K562 (cell line): Measurements from ENCODE around the gene SCAMP2. TPM values are rescaled to one million over a fixed set of nuclear protein-coding genes. Genes with fewer than 3 reads are reported as not detected.
A peak's percentile ranks its signal among the peaks of the same experiment; 100 is the strongest.

Experiments used
- BRD9 ChIP-seq: fragments of 450-650 bp; IDR thresholded peaks from 2 replicates; pipeline ENCODE4 v1.6.1; 2018; ENCODE audit warnings: low read depth; ENCODE audit not compliant: partially characterized antibody
- CHD1 ChIP-seq: fragments of 200-600 bp; sonication (generic); IDR thresholded peaks from one replicate; pipeline ENCODE4 v1.6.1; 2012; ENCODE audit warnings: mild to moderate bottlenecking, moderate library complexity, low read length, inconsistent platforms
- CTCF ChIP-seq, 3 experiments: IDR thresholded peaks in 2 of 3; conservative IDR thresholded peaks in 1 of 3; 2 replicates each; pipeline ENCODE4 v1.5.1; 2011 to 2012; ENCODE audit warnings: low read length in 3 of 3, mild to moderate bottlenecking in 3 of 3, control low read depth in 2 of 3, improper control_type of control experiment in 1 of 3, inconsistent platforms in 1 of 3, low read depth in 1 of 3, mixed read lengths in 1 of 3, moderate library complexity in 1 of 3; ENCODE audit not compliant: insufficient read depth in 2 of 3
- HNRNPLL ChIP-seq: fragments of 200-400 bp; formaldehyde crosslinking; IDR thresholded peaks from 2 replicates; pipeline ENCODE4 v1.6.1; 2017; ENCODE audit warnings: low read length, low read depth, mild to moderate bottlenecking; ENCODE audit not compliant: poor library complexity, severe bottlenecking
- MAFF ChIP-seq: IDR thresholded peaks from 2 replicates; pipeline ENCODE4 v1.6.1; 2012; ENCODE audit warnings: low read length, improper control_type of control experiment
- MCM7 ChIP-seq, 2 experiments: fragments of 450-650 bp; IDR thresholded peaks; 2 replicates each; pipeline ENCODE4 v1.6.1; 2016 to 2018
- RAD21 ChIP-seq, 2 experiments: fragments of 250-450 bp in 1 of 2; fragments of 450-650 bp in 1 of 2; sonication (Bioruptor Pico) in 1 of 2; formaldehyde crosslinking in 1 of 2; IDR thresholded peaks in 1 of 2; conservative IDR thresholded peaks in 1 of 2; 2 replicates each; pipeline versions ENCODE4 v1.4.0 to v1.8.0; 2020 to 2022; ENCODE audit warnings: mild to moderate bottlenecking in 2 of 2, moderate library complexity in 1 of 2
- SMC3 ChIP-seq: conservative IDR thresholded peaks from 2 replicates; pipeline ENCODE4 v1.6.1; 2011; ENCODE audit warnings: low read depth, low read length, improper control_type of control experiment; ENCODE audit not compliant: insufficient read depth
- SPI1 ChIP-seq: IDR thresholded peaks from 2 replicates; pipeline ENCODE4 v1.6.1; 2011; ENCODE audit warnings: low read depth, low read length, control low read depth, borderline replicate concordance
- TFAP4 ChIP-seq: sonication (generic); formaldehyde crosslinking; IDR thresholded peaks from 2 replicates; pipeline ENCODE4 v1.8.0; 2022; ENCODE audit warnings: missing genetic modification reagents, mild to moderate bottlenecking, moderate library complexity, borderline replicate concordance
- XRCC5 ChIP-seq: fragments of 200-400 bp; formaldehyde crosslinking; IDR thresholded peaks from 2 replicates; pipeline ENCODE4 v1.6.1; 2017; ENCODE audit warnings: low read depth, mild to moderate bottlenecking, low read length
- ZNF143 ChIP-seq: sonication (generic); formaldehyde crosslinking; IDR thresholded peaks from 2 replicates; pipeline ENCODE4 v1.9.0; 2022; ENCODE audit warnings: mild to moderate bottlenecking, missing genetic modification reagents
- ZNF146 ChIP-seq: IDR thresholded peaks from one replicate; pipeline ENCODE4 v1.6.1; 2018; ENCODE audit warnings: missing compliant biosample characterization; ENCODE audit not compliant: unreplicated experiment
- polyA plus RNA-seq, 8 experiments: library from polyadenylated mRNA; depleted of rRNA in 4 of 8; stranded (reverse) in 5 of 8; unstranded in 3 of 8; fragments of >200 nt; fragmentation: Nextera tagmentation in 2 of 8; fragmentation: Illumina TruSeq in 1 of 8; extraction: Ambion mirVana in 2 of 8; extraction: Trizol in 1 of 8; gene quantifications; 2 replicates each; pipeline versions ENCODE4 v1.2.1 to v1.2.3, GENCODE V29; 2011 to 2014; ENCODE audit warnings: inconsistent platforms in 1 of 8, missing spikeins in 1 of 8
- total RNA-seq, 7 experiments: library from RNA; depleted of rRNA in 6 of 7; stranded (reverse); fragments of >200 nt in 6 of 7; fragmentation: Illumina TruSeq in 2 of 7; extraction: Trizol in 2 of 7; gene quantifications; 2 replicates each; pipeline versions ENCODE4 v1.2.1 to v1.2.3, GENCODE V29; 2011 to 2021; ENCODE audit warnings: low replicate concordance in 1 of 7
- TF ChIP-seq, protein P1 (sequence below): IDR thresholded peaks from 2 replicates; pipeline ENCODE4 v1.6.1; 2011; ENCODE audit warnings: borderline replicate concordance, low read depth, mild to moderate bottlenecking, moderate library complexity, low read length; ENCODE audit not compliant: insufficient read depth, poor library complexity, severe bottlenecking

Gene SCAMP2
- total and polyA plus RNA-seq, 9 of the 15 experiments (the other 6 are each of a cell fraction or from before 2014, with no cell fraction given), result 5.9 to 61.1 (median 20.1) TPM

DNA sequence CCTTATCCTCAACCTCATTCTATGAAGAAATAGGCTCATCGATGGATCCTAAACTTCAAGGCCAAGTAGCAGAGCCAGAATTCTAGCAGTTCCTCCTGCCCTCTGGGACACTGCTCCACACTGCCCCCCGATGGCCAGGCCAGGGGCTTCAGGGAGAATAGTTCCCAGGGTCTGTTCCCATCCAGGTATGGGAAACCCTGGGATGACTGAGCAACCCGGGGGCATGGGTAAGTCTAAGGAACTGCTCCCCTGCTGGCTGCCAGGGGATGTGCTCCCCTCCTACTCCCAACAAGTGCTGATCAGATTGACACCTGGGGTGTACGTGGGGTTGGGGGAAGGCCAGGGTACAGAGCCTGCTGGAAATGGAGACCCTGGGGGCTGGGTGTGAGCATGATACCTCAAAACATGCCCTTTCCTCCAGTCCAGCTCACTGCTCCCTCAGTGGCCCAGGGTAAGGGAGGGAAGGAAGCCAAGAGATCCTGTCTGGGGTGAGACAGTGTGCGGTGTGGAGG is 37.8 kb downstream of the SCAMP2 start (continued):
- TF ChIP-seq CTCF (IDR thresholded peaks at IDR 0.05 in 2 of 3, conservative IDR thresholded peaks at IDR 0.05 in 1 of 3; ENCODE audit: insufficient read depth in 2 of 3, low read depth in 1 of 3, low read length in 3 of 3) (peak; percentile 82 to 95 (median 87)), SPI1 (peak; percentile 58; the same call in 1 of the 2 replicates), ZNF146 (CRISPR knock-in tag) (no peak), HNRNPLL (no peak), ZNF143 (CRISPR knock-in tag) (0 out of 2 replicates have a peak, but pooled peaks have one; percentile 24), BRD9 (no peak), SMC3 (0 out of 2 replicates have a peak, but pooled peaks have one; percentile 39), XRCC5 (peak; percentile 40; the same call in 1 of the 2 replicates), MCM7 (IDR thresholded peaks at IDR 0.05) (no peak), RAD21 (CRISPR knock-in tag; conservative IDR thresholded peaks at IDR 0.05 in 1 of 2, IDR thresholded peaks at IDR 0.05 in 1 of 2) (peak; percentile 41 to 68; a peak in 3 of 4 replicates), CHD1 (no peak), TFAP4 (peak; percentile 14; the same call in 1 of the 2 replicates), MAFF (no peak)
- TF ChIP-seq, protein P1, sequence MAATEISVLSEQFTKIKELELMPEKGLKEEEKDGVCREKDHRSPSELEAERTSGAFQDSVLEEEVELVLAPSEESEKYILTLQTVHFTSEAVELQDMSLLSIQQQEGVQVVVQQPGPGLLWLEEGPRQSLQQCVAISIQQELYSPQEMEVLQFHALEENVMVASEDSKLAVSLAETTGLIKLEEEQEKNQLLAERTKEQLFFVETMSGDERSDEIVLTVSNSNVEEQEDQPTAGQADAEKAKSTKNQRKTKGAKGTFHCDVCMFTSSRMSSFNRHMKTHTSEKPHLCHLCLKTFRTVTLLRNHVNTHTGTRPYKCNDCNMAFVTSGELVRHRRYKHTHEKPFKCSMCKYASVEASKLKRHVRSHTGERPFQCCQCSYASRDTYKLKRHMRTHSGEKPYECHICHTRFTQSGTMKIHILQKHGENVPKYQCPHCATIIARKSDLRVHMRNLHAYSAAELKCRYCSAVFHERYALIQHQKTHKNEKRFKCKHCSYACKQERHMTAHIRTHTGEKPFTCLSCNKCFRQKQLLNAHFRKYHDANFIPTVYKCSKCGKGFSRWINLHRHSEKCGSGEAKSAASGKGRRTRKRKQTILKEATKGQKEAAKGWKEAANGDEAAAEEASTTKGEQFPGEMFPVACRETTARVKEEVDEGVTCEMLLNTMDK, result peak; percentile 1
